ENCODE measurements around the gene EMP2. TPM values are rescaled to one million over a fixed set of nuclear protein-coding genes. Genes with fewer than 3 reads are reported as not detected.

Gene EMP2
- total and polyA plus RNA-seq, 2 of the 4 experiments (the other 2 are of a cell fraction), result 13.8 to 18.3 TPM

GRCh38 chr16:10624527-10624926 lies 44.1 kb upstream of the EMP2 start (continued):
- TF ChIP-seq CTCF (conservative IDR thresholded peaks at IDR 0.05; ENCODE audit: low read depth, low read length), result no peak
- TF ChIP-seq MXI1 (IDR thresholded peaks at IDR 0.05; ENCODE audit: borderline replicate concordance, low read depth, low read length), result no peak

GRCh38 chr16:10623059-10623458 lies 42.7 kb upstream of the EMP2 start:
- Histone ChIP-seq H3K79me1 (ENCODE audit: low read depth in 1 of 2, low read length in 2 of 2) (no peaks in the 10 kb centered on the region), H3K23ac (ENCODE audit: low read depth, low read length) (no peak overlapping the region), H2AFZ (replicated peaks; ENCODE audit: low read length, poor library complexity) (no peak overlapping the region), H2BK120ac (ENCODE audit: low read depth, low read length) (no peak overlapping the region), H3K4me1 (ENCODE audit: control insufficient read depth, insufficient read depth, low read length) (no peaks in the 10 kb centered on the region), H2BK15ac (ENCODE audit: low read depth, low read length) (no peak overlapping the region), H2AK5ac (ENCODE audit: low read depth, low read length) (no peak overlapping the region), H3K4me2 (ENCODE audit: low read depth, low read length) (no peak overlapping the region), H2BK5ac (ENCODE audit: low read depth, low read length, poor library complexity, severe bottlenecking) (no peak overlapping the region), H3K4ac (ENCODE audit: low read depth, low read length) (no peak overlapping the region), H3K14ac (replicated peaks; ENCODE audit: low read depth, low read length) (no peak overlapping the region), H4K8ac (ENCODE audit: low read depth in 2 of 2, low read length in 2 of 2) (no peak overlapping the region), H3K56ac (ENCODE audit: extremely low read depth, insufficient read depth, low read length) (no peak overlapping the region), H3K36me3 (ENCODE audit: control insufficient read depth, insufficient read depth, low read length) (no peaks in the 10 kb centered on the region), H3K9me1 (ENCODE audit: insufficient read depth, low read length) (no peaks in the 10 kb centered on the region), H4K20me1 (ENCODE audit: insufficient read depth, low read length) (no peaks in the 10 kb centered on the region), H3K27ac (ENCODE audit: insufficient read depth, low read length) (no peak overlapping the region), H2BK20ac (ENCODE audit: low read depth, low read length) (no peak overlapping the region), H3K18ac (ENCODE audit: low read depth, low read length) (no peak overlapping the region), H4K5ac (ENCODE audit: low read depth, low read length) (no peak overlapping the region), H3K9me3 (ENCODE audit: control insufficient read depth, insufficient read depth, low read length) (no peaks in the 10 kb centered on the region), H2AK9ac (replicated peaks; ENCODE audit: low read depth, low read length, poor library complexity) (no peak overlapping the region), H3K4me3 (ENCODE audit: insufficient read depth, low read depth, low read length) (no peak overlapping the region), H3K9ac (ENCODE audit: low read depth, low read length) (no peak overlapping the region), H3K27me3 (ENCODE audit: control insufficient read depth, insufficient read depth, low read length) (peaks cover 17% of the 10 kb centered on the region), H4K91ac (ENCODE audit: insufficient read depth, low read depth, low read length) (no peak overlapping the region)
- DNase-seq (no peak), ATAC-seq (ENCODE audit: low read depth) (no peak)
- intact Hi-C loops (cut with micrococcal nuclease) (no loop called here), dilution Hi-C loops (cut with HindIII; ENCODE audit: low sequenced_read_pairs, unreplicated experiment) (no loop called here), in situ Hi-C loops (cut with MboI; ENCODE audit: low sequenced_read_pairs) (no loop called here)
- POLR2A ChIA-PET (ENCODE audit: unreplicated experiment), result no interaction called here
- no CpG with 5 or more reads among the region's 3 CpGs for WGBS, 2 experiments (ENCODE audit: extremely low coverage in 2 of 2, insufficient read length in 1 of 2)
- CTCF ChIA-PET, result no interaction called here
- no TSS peak for BruUV-seq (replicated peaks)
- no peak for TF ChIP-seq CEBPB (IDR thresholded peaks at IDR 0.05; ENCODE audit: low read depth, low read length)
- no peak for TF ChIP-seq CTCF (conservative IDR thresholded peaks at IDR 0.05; ENCODE audit: low read depth, low read length)
- no peak for TF ChIP-seq NFE2L2 (IDR thresholded peaks at IDR 0.05; ENCODE audit: low read depth, low read length)
- no peak for TF ChIP-seq MAZ (IDR thresholded peaks at IDR 0.05; ENCODE audit: borderline replicate concordance, low read depth, low read length)
- TF ChIP-seq RAD21 (IDR thresholded peaks at IDR 0.05; ENCODE audit: low read length), result no peak
- no peak for TF ChIP-seq POLR2A (IDR thresholded peaks at IDR 0.05; ENCODE audit: low read depth, low read length)
- TF ChIP-seq FOS (IDR thresholded peaks at IDR 0.05; ENCODE audit: low read depth, low read length), result no peak
- no peak for TF ChIP-seq SMC3 (IDR thresholded peaks at IDR 0.05; ENCODE audit: low read depth, low read length)
- TF ChIP-seq ELK1 (IDR thresholded peaks at IDR 0.05; ENCODE audit: borderline replicate concordance, low read depth, low read length), result no peak
- TF ChIP-seq RFX5 (IDR thresholded peaks at IDR 0.05; ENCODE audit: low read depth, low read length), result no peak
- no peak for TF ChIP-seq USF2 (IDR thresholded peaks at IDR 0.05; ENCODE audit: low read depth, low read length)
